Measurements from ENCODE around the gene NAP1L4.
"Not testable (repeated sequence)": the region's sequence is repeated elsewhere in the genome, so short reads cannot be mapped to it uniquely, and the experiment has no call there.

NAP1L4 gene

DNA sequence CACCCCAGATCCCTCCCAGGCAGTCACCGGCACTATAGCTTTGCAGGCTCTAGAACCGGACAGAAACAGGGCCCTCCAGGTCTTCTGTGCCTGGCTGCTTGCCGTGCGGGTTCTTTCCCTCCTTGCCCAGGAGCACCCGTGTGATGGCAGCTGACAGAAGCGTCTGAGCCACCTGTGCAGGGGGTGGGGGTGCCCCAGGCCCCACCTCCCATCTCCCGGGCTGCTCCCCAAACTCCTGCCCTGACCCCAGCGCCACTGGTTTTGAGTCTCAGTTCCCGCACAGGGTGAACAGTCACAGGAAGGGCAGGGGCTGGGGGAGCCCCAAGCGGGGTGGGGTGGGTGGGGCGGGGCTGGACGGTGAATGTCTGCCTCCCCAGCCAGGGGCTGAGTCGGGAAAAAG, 49.7 kb downstream of the NAP1L4 start:
- H3K4me1 ChIP-seq (ENCODE audit: control insufficient read depth, insufficient read depth, low read length), result peaks cover 28% of the 10 kb centered on the region
- peaks cover 36% of the 10 kb centered on the region for H3K36me3 ChIP-seq (ENCODE audit: control insufficient read depth, insufficient read depth, low read length)
- H3K9ac ChIP-seq (ENCODE audit: low read length), result no peak overlapping the region

DNA sequence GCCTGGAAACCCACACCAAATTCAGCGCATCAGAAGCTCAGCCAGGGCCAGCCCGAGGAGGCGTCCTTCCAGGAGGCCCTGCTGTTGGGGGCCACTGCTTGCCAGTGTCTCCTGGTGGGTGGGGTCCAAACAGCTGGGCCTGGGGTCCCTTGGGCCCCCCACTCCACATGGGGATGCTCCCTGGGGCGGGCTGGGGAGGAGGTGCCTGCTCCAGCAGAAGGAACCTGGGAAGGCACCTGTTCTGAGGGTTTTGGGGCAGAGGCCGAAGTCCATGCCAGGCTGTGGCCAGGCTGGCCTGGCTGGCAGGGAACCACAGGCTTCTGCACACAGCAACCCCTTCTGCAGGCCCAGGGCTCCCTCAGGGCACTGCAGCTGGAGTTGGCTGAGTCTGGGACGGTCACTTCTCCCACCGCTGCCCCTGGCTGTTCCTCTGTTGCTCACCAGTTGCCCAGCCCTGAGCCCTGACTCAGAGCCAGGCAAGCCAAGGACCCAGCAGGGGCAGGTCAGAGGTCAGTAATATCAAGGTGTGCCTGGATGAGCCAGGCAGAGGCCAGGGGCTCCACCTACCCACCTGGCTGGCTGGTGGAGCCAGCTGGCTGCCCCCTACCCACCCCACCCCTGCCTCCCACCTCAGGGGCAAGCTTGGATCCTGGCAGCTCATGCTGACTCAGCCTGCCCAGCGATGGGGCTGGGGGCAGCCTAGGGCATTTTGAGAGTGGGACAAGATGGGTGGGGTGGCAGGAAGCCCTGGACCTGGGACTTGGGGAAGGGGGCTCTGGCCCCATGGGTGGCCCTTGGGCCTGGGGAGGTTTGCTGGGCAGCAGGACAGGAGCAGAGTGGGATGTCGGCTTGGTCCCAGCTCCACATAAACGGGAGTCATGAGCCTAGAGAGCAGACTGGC, 51.0 kb downstream of the NAP1L4 start:
- Histone ChIP-seq H3K4me3 (ENCODE audit: low read depth, low read length) (no peak overlapping the region), H3K27ac (ENCODE audit: low read depth, low read length) (no peak overlapping the region), H3K36me3 (ENCODE audit: control insufficient read depth, insufficient read depth, low read length) (peaks cover 25% of the 10 kb centered on the region), H3K27me3 (ENCODE audit: control insufficient read depth, insufficient read depth, low read length) (no peaks in the 10 kb centered on the region), H3K9ac (ENCODE audit: low read length) (no peak overlapping the region), H3K9me3 (ENCODE audit: control insufficient read depth, insufficient read depth, low read depth, low read length) (peaks cover 38% of the 10 kb centered on the region), H3K4me1 (ENCODE audit: control insufficient read depth, insufficient read depth, low read length) (peaks cover 16% of the 10 kb centered on the region)

More for the DNA sequence above, 49.7 kb downstream of the NAP1L4 start:
- no peak overlapping the region for H3K4me3 ChIP-seq (ENCODE audit: low read depth, low read length)
- H3K27me3 ChIP-seq (ENCODE audit: control insufficient read depth, insufficient read depth, low read length), result no peaks in the 10 kb centered on the region
- peaks cover 28% of the 10 kb centered on the region for H3K9me3 ChIP-seq (ENCODE audit: control insufficient read depth, insufficient read depth, low read depth, low read length)
- H3K27ac ChIP-seq (ENCODE audit: low read depth, low read length), result no peak overlapping the region

- no peak overlapping the region for H3K27ac ChIP-seq (ENCODE audit: low read depth, low read length)
- peaks cover 38% of the 10 kb centered on the region for H3K9me3 ChIP-seq (ENCODE audit: control insufficient read depth, insufficient read depth, low read depth, low read length)
- H3K36me3 ChIP-seq (ENCODE audit: control insufficient read depth, insufficient read depth, low read length), result peaks cover 25% of the 10 kb centered on the region
- no peaks in the 10 kb centered on the region for H3K27me3 ChIP-seq (ENCODE audit: control insufficient read depth, insufficient read depth, low read length)
- no peak overlapping the region for H3K4me3 ChIP-seq (ENCODE audit: low read depth, low read length)
- no peak overlapping the region for H3K9ac ChIP-seq (ENCODE audit: low read length)
- peaks cover 8% of the 10 kb centered on the region for H3K4me1 ChIP-seq (ENCODE audit: control insufficient read depth, insufficient read depth, low read length)
These were observed 51.8 kb downstream of the NAP1L4 start for GRCh38 chr11:2940147-2940920.

DNA sequence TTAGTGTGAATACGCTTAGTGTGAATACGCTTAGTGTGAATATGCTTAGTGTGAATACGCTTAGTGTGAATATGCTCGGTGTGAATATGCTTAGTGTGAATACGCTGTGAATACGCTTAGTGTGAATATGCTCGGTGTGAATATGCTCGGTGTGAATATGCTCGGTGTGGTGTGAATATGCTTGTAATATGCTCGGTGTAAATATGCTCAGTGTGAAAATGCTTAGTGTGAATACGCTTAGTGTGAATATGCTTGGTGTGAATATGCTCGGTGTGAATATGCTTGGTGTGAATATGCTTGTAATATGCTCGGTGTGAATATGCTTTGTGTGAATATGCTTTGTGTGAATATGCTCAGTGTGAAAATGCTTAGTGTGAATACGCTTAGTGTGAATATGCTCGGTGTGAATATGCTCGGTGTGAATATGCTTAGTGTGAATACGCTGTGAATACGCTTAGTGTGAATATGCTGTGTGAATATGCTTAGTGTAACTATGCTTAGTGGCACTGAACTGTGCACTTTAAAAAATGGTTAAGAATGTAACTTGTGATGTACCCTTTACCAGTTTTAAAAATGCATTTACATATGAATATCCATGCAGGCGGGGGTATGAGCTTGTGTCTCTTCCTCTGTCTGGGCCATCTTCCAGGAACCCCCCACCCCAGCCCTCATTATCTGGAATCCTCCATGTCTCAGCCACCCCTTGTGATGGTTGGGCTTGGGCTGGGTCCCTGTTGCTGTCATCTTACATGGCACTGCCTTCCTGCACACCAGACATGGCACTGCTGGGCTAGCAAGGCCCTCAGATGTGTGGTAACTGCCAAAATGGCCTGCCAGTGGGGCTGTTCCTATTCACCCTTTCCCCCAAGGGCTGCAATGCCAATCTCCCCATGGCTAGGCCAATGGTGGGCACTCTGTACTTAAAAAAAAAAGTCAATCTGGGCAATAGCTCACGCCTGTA, 53.4 kb downstream of the NAP1L4 start:
- H3K9ac ChIP-seq (ENCODE audit: low read length); H3K4me3 ChIP-seq (ENCODE audit: low read depth, low read length); H3K27me3 ChIP-seq (ENCODE audit: control insufficient read depth, insufficient read depth, low read length); H3K27ac ChIP-seq (ENCODE audit: low read depth, low read length); H3K4me1 ChIP-seq (ENCODE audit: control insufficient read depth, insufficient read depth, low read length); H3K36me3 ChIP-seq (ENCODE audit: control insufficient read depth, insufficient read depth, low read length): not testable (repeated sequence)
- peaks cover 38% of the 10 kb centered on the region for H3K9me3 ChIP-seq (ENCODE audit: control insufficient read depth, insufficient read depth, low read depth, low read length)

GRCh38 chr11:2937641-2938457, 54.3 kb downstream of the NAP1L4 start:
- H3K27ac ChIP-seq (ENCODE audit: low read depth, low read length); H3K36me3 ChIP-seq (ENCODE audit: control insufficient read depth, insufficient read depth, low read length); H3K27me3 ChIP-seq (ENCODE audit: control insufficient read depth, insufficient read depth, low read length); H3K9ac ChIP-seq (ENCODE audit: low read length); H3K4me3 ChIP-seq (ENCODE audit: low read depth, low read length); H3K4me1 ChIP-seq (ENCODE audit: control insufficient read depth, insufficient read depth, low read length): not testable (repeated sequence)
- peaks cover 38% of the 10 kb centered on the region for H3K9me3 ChIP-seq (ENCODE audit: control insufficient read depth, insufficient read depth, low read depth, low read length)

DNA sequence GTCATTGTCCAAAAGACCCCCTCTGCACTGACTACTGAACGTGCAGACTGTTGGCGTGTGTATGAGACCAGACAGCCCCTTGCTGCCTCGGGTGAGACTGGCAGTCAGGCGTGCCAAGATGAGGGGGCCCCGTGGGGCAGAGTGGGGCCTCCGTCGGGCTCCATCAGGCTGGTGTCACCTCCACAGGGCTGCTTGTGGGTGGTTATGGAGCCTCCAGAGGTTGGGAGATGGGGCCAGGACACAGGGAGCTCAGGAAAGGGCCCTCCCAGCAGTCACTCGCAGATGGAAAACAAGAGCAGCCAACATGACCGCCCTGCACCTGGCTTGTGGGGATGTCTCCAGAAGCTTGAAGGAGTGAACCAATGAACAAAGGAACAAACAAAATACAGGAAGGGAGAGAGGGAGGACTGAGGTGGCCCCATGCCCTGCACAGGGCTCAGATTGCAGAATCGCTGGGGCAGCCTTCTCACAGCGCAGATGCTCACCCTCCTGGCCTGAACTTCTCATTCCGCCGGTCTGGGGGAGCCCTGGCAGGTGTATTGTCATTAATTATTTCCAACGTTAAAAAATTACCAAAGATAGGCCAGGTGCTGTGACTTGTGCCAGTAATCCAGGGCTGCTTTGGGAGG, 57.4 kb downstream of the NAP1L4 start:
- H3K4me3 ChIP-seq (ENCODE audit: low read depth, low read length), result no peak overlapping the region
- H3K27ac ChIP-seq (ENCODE audit: low read depth, low read length), result no peak overlapping the region
- peaks cover 3% of the 10 kb centered on the region; the same call in 1 of the 2 replicates for H3K27me3 ChIP-seq (ENCODE audit: control insufficient read depth, insufficient read depth, low read length)
- no peak overlapping the region for H3K9ac ChIP-seq (ENCODE audit: low read length)
- H3K36me3 ChIP-seq (ENCODE audit: control insufficient read depth, insufficient read depth, low read length), result no peaks in the 10 kb centered on the region
- H3K4me1 ChIP-seq (ENCODE audit: control insufficient read depth, insufficient read depth, low read length), result peaks cover 12% of the 10 kb centered on the region
- peaks cover 29% of the 10 kb centered on the region for H3K9me3 ChIP-seq (ENCODE audit: control insufficient read depth, insufficient read depth, low read depth, low read length)

DNA sequence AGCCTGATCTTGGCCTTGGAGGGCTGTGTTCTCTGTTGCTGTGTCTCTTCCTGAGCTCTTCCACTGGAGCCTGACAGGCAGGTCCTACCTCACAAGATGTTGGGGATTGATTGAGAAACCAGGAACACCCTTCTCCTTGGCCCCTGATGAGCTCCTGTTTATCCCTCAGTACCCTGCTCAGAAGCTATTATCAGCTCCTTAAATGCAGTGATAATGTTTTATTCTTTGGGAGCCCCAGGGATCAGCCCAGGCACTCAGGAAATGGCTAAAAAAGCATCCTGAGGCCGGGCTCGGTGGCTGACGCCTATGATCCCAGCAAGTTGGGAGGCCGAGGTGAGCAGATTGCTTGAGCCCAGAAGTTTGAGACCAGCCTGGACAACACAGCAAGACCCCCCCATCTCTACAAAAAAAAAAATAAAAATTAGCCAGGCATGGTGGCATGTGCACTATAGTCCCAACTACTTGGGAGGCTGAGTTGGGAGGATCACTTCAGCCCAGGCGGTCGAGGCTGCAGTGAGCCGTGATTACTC, 58.0 kb downstream of the NAP1L4 start:
- no peak overlapping the region for H3K27ac ChIP-seq (ENCODE audit: low read depth, low read length)
- peaks cover 23% of the 10 kb centered on the region for H3K9me3 ChIP-seq (ENCODE audit: control insufficient read depth, insufficient read depth, low read depth, low read length)
- no peak overlapping the region for H3K4me3 ChIP-seq (ENCODE audit: low read depth, low read length)
- peaks cover 12% of the 10 kb centered on the region for H3K4me1 ChIP-seq (ENCODE audit: control insufficient read depth, insufficient read depth, low read length)
- no peaks in the 10 kb centered on the region for H3K36me3 ChIP-seq (ENCODE audit: control insufficient read depth, insufficient read depth, low read length)
- H3K27me3 ChIP-seq (ENCODE audit: control insufficient read depth, insufficient read depth, low read length), result peaks cover 8% of the 10 kb centered on the region
- H3K9ac ChIP-seq (ENCODE audit: low read length), result no peak overlapping the region

DNA sequence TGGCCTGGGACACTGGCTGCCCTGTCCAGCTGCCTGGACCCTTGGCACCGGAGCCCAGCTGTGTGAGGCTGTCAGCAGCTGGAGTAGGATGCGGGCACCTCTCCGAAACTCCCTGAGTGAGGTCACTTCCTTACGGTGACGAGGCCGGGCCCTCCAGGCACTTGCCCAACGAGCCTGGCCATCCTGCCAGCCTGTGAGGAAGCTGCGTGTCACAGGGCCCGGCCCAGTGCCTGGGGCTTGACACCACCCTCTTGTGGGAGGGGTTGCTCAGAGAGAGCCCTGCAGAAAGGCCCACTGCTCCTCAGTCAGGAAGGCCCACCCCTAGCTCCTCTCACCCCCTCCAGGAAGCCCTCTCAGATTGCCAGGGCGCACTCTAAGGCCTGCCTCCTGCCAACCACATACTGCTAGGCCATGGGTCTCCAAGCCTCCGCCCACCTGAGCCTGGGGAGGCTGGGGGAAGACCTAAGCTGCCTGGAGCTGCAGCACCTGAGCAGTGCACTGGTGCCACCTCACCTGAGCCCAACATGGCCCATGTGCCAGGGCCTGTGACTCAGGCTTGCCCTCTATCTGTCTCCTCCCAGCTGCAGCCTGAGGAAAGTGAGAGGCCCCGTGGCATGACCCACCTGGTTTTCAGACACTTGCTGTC, 58.6 kb downstream of the NAP1L4 start:
- Histone ChIP-seq H3K27me3 (ENCODE audit: control insufficient read depth, insufficient read depth, low read length) (peaks cover 14% of the 10 kb centered on the region), H3K27ac (ENCODE audit: low read depth, low read length) (no peak overlapping the region), H3K4me1 (ENCODE audit: control insufficient read depth, insufficient read depth, low read length) (peaks cover 12% of the 10 kb centered on the region), H3K9me3 (ENCODE audit: control insufficient read depth, insufficient read depth, low read depth, low read length) (peaks cover 17% of the 10 kb centered on the region), H3K4me3 (ENCODE audit: low read depth, low read length) (no peak overlapping the region), H3K9ac (ENCODE audit: low read length) (no peak overlapping the region), H3K36me3 (ENCODE audit: control insufficient read depth, insufficient read depth, low read length) (no peaks in the 10 kb centered on the region)

GRCh38 chr11:2932850-2933251, 59.3 kb downstream of the NAP1L4 start:
- peaks cover 14% of the 10 kb centered on the region for H3K9me3 ChIP-seq (ENCODE audit: control insufficient read depth, insufficient read depth, low read depth, low read length)
- H3K4me1 ChIP-seq (ENCODE audit: control insufficient read depth, insufficient read depth, low read length), result peaks cover 17% of the 10 kb centered on the region
- peaks cover 21% of the 10 kb centered on the region for H3K27me3 ChIP-seq (ENCODE audit: control insufficient read depth, insufficient read depth, low read length)
- no peak overlapping the region for H3K9ac ChIP-seq (ENCODE audit: low read length)
- H3K4me3 ChIP-seq (ENCODE audit: low read depth, low read length), result no peak overlapping the region
- H3K36me3 ChIP-seq (ENCODE audit: control insufficient read depth, insufficient read depth, low read length), result no peaks in the 10 kb centered on the region
- no peak overlapping the region for H3K27ac ChIP-seq (ENCODE audit: low read depth, low read length)

All from HUES6 (cell line).